Measurements from ENCODE around the gene PTK6.

DNA sequence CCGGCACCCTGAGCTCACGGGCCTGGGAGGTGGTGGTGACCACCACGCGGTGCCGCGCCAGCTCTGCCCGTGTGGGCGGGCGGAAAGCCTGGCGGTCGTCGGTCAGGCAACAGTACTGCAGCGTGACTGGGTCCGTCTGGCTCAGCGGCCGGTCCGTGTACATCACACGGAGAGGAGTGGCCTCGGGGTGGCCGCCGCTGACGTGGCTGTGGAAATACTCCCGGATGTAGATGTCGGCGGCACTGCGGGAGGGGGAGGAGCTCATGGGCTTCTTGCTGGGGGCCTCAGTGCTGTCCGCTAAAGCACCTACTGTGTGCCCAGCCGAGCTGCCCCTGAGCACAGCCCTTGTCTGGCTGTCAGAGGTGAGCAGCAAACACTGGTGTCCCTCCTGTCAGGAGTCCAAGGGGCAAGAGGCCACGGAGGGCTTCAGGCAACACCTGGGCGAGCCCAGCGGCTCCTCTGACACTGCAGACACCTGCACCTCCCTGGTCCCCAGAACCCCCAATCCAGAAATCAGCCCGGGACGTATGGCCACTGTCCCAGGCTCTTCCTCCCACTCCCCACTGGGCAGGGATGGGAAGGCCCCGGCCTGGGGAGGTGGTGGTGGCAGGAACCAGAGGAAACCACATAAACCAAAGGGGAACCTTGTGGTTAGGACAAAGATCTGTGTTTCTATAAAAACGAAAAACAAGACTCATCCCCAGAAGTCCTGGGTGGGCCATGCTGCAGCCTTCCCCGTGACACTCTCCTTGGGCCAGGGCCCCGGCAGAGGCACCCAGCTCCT is 30.4 kb upstream of the PTK6 start:
- TF ChIP-seq, protein P1, sequence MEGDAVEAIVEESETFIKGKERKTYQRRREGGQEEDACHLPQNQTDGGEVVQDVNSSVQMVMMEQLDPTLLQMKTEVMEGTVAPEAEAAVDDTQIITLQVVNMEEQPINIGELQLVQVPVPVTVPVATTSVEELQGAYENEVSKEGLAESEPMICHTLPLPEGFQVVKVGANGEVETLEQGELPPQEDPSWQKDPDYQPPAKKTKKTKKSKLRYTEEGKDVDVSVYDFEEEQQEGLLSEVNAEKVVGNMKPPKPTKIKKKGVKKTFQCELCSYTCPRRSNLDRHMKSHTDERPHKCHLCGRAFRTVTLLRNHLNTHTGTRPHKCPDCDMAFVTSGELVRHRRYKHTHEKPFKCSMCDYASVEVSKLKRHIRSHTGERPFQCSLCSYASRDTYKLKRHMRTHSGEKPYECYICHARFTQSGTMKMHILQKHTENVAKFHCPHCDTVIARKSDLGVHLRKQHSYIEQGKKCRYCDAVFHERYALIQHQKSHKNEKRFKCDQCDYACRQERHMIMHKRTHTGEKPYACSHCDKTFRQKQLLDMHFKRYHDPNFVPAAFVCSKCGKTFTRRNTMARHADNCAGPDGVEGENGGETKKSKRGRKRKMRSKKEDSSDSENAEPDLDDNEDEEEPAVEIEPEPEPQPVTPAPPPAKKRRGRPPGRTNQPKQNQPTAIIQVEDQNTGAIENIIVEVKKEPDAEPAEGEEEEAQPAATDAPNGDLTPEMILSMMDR (IDR thresholded peaks at IDR 0.05; ENCODE audit: low read length), result no peak
- no peak for TF ChIP-seq EZH2 (IDR thresholded peaks at IDR 0.05; ENCODE audit: borderline replicate concordance, low read length)
